Measurements from ENCODE around the gene SCNN1A.

The SCNN1A gene

DNA sequence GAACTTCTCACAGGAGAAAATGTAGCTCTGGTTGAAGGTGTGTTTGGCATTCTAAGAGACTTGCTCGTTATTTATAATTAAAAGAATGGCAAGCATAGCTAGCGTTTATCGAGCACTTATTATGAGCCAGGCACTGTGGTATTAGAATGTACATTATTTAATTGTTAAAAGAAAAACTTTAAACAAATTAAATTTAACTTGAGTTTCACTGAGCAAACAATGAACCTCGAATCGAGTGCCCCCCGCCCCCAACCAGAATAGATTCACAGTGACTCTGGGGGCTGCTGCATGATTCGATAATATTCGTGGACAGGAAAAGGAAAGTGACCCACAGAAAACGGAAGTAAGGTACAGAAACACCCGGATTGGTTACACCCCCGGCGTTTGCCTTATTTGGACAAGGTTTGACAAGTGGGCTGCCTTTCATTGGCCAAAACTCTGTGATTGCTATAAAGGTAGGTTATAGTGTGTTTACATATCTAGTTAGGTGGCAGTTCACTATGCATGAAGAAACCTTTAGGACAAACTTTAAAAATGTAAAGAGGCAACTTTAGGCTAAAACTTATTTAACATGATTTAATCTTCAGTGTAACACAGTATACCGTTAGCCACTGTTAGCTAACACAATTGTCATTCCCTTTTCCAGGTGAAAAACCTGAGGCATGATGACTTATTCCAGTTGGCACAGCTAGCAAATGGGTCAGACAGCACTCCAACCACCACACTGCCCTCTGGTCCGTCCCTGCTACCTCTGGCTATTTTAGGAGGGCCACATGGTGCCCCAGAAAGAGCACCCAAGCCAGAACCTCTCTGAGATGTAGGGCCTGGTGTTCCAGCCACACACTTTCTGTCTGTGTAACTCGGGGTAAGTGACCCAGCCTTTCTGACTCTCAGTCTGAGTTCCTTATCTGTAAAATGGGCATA lies 7.1 kb downstream of the SCNN1A start:
- DNase-seq: no peak

DNA sequence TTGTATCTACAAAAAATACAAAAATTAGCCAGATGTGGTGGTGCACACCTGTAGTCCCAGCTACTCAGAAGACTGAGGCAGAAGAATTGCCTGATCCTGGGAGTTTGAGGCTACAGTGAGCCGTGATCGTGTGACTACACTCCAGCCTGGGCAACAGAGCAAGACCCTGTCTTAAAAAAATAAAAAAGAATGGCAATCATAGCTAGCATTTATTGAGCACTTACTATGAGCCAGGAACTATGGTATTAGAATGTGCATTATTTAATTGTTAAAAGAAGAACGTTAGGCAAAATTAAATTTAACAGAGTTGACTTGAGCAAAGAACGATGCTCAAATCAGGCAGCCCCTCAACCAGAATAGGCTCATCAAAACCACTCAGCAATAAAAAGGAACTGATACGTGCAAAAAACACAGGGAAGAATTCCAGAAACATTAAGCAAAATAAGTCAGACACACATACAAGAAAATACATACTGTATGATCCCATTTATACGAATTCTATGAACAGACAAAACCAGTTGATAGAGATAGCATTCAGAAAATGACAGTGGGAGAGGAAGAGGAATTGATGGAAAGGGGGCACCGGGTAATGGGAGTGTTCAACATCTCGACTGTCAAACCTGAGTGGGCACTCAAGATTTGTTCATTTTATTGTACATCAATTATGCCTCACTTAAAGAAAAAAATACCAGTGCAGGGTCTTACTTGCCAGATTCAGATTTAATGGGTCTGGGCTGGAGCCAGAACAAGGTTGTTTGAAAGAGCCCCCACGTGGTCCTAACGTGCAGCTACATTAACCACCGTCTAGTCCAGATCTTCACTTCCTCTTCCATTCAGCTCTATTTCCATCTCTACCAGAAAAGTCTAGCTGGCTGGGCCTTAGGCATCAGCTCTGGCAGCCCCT lies 8.0 kb downstream of the SCNN1A start:
- no peak for DNase-seq

GRCh38 chr12:6364044-6364374 lies 11.4 kb downstream of the SCNN1A start:
- no peak for DNase-seq

GRCh38 chr12:6363330-6364043 lies 11.9 kb downstream of the SCNN1A start:
- no peak for DNase-seq

- DNase-seq: no peak
Observed at GRCh38 chr12:6363010-6363329, 12.4 kb downstream of the SCNN1A start.

GRCh38 chr12:6362403-6362802 lies 13.0 kb downstream of the SCNN1A start:
- DNase-seq: no peak

- DNase-seq: no peak
Observed at GRCh38 chr12:6361834-6362233, 13.5 kb downstream of the SCNN1A start.

GRCh38 chr12:6360578-6361490 lies 14.5 kb downstream of the SCNN1A start:
- DNase-seq: no peak

GRCh38 chr12:6360080-6360571 lies 15.2 kb downstream of the SCNN1A start:
- no peak for DNase-seq

DNA sequence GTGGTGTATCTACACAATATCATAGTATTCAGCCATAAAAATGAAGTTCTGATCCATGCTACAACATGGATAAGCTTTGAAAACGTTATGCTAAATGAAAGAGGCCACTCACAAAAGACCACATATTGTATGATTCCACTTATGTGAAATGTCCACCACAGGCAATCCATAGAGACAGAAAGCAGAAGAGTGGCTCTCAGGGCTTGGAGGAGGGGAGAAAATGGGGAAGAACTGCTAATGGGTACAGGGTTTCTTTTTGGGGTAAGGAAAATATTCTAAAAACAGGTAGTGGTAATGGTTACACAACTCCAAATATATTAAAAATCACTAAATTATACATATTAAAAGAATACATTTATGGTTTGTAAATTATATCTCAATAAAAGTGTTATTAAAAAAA lies 16.5 kb downstream of the SCNN1A start:
- no peak for DNase-seq

DNA sequence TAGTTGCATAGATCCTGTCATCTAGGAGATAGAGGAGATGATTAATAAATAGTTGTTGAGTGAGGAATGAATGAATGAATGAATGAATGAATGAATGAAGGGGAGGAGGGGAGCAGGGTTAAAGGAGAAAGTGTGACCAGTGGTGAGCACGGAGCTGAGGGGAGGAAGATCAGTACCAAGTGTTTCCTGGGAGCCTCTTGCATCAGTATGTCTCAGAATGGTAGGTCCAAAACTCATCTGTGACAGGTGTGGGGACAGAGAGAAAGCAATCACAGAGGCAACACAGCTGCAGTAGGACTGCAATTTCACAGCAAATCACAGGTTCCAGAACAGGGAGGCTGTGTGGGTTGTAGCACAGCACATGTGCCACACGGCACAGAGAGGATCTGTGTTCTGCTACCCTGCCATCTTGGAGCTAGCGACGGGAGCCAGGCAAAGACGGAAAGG lies 19.0 kb downstream of the SCNN1A start:
- no peak for DNase-seq

- no peak for DNase-seq
Observed at GRCh38 chr12:6355491-6356373, 19.6 kb downstream of the SCNN1A start.

GRCh38 chr12:6354495-6355393 lies 20.6 kb downstream of the SCNN1A start:
- no peak for DNase-seq

DNA sequence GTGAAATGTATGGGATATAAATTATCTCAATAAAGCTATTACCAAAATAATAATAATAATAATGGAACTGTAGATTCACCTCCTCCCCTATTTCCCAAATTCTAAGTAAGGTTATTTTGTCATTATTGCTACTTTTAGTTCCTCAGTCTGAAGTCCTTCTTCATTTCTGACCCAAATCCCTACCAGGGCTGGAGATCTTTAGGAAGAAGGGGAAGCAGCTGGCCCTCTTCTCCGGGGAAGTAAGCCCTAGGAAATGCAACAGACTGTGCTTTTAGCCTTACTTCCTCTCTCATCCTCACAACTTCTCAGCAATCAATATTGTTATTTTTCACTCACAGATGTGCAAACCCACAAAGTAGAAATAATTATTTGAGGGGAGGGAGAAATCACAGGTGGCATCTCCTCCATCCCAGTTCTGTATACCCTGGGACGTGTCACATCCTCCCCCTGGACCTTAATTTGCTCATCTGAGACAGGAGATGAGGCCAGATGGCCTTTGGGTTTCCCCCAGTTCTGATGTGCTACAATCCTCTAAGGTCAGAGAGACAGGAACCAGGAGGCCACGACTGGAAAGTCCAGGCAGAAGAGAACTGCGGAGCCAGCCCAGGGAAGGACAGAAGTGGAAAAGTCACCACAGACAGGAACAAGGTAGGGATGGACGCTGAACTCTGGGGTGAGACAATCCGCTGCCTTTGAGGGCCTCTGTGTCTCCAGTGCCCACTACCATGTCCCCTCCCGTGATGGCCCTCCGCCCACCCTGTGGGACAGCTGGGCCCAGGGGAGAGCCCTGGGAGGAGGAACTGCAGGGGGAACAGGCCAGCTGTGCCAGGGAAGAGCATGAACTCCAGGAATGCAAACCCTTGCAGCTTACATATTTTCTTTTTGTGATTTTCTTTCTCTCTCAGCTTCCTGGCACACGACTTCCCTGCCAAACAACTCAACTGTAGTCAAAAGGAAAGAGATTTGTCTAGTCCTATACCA lies 22.9 kb downstream of the SCNN1A start:
- no peak for DNase-seq

DNA sequence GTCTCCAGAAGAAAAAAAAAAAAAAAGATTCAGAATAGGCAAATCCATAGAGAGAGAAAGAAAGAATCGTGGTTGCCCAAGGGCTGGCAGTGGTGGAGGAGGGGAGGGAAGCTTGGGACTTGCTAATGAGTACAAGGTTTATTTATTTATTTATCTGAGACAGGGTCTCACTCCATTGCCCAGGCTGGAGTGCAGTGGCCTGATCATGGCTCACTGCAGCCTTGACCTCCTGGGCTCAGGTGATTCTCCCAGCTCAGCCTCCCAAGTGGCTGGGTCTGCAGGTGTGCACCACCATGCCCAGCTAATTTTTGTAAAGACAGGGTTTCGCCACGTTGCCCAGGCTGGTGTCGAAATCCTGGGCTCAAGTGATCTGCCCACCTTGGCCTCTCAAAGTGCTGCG lies 23.7 kb downstream of the SCNN1A start:
- no peak for DNase-seq

DNA sequence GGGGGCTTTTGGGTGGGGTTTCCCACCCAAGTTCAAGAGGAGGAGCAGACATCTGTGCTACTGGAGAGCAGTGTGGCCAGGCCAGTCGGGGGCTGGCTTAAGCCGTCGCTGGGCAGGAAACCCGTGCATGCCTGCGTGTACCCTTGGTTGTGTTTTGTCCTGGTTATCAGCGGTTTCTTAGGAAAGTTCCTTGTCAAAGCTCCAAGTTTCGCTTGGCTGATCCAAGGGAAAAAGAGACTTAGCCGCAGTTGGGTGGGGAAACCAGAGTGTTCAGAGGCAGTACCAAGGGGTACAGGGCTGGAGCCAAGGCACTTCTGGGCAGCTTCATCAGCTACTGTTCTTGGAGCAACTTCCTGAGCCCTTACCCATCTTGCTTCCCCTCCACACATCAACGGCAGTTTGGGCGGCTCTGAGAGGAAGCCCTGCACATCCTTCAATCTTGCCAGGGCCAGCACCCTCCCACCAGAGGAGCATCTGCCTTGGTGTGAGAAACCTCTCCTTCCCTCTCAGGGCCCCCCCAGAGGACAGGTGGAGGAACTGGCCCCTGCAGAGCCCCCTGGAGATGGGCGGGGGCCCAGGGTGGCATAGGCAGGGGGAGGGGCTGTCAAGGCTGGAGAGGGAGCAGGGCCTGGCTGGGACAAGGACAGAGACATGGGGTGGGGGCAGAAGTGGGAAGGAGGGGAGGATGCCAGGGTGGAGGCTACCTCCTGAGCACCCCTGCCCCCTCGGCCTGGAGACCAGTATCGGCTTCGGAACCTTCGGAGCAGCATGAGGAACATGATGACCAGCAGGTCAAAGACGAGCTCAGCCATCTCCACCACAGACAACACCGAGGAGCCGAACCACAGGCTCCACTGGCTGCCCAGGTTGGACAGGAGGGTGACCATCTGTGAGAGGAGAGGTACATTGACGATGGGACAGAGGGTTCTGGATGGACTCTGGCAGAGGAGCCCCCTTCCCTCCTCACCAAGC lies 27.7 kb downstream of the SCNN1A start:
- DNase-seq: no peak

DNA sequence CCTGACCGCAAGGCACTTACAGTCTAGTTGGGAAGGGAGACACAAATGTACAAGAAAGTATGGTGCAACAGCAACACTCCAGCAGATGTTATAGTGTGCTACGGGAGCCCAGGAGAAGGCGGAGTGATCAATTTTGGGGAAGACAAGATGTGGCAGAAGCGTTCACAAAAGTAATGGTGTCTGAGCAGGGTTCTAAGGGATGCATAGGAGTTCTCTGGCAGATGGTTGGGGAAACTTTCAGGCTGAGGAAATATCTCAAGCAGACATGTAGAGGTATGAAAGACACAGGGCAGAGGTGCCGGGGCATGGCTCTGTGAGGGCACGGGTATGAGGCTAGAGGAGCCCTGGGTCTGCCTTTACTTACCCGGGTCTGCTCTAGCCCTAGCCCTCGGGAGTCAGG lies 28.4 kb downstream of the SCNN1A start:
- no peak for DNase-seq
